H54 (cell line): ENCODE data around the gene AOAH.

Experiments
- DNase-seq: peaks from one replicate; pipeline ENCODE4 v3.0.0; 2011; ENCODE audit warnings: low spot score, mixed read lengths; ENCODE audit not compliant: insufficient read length
- FAIRE-seq: peaks from 3 replicates; lab custom pipeline; 2011; peaks lifted over from hg19 to GRCh38; lab: Jason Lieb, UNC
- POLR2A ChIP-seq: IDR thresholded peaks from 2 replicates; pipeline ENCODE4 v1.6.1; 2011; ENCODE audit warnings: low read depth, mild to moderate bottlenecking, low read length

AOAH gene

GRCh38 chr7:36547416-36547815, 176.9 kb downstream of the AOAH start:
- FAIRE-seq, result no peak
- no peak for DNase-seq
- TF ChIP-seq POLR2A, result no peak

DNA sequence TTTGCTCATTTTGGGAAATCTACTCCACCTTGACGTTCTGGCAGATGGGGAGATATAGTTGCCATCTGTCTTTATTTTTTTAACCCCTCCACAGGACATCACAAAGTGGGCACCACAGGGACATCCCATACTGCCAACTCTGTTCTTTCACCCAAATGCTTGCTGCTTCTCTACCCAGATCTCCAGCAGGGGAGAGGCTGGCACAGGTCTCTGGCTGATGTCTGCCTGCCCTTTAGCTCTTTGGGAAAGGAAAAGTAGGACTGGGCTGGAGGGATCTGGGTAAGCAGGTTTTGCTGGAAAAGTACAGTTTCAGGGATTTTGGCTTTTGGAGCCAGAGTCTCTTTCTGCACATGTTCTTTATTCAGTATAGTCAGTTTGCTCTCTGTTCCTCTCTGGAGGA, 178.0 kb downstream of the AOAH start:
- DNase-seq (no peak), FAIRE-seq (no peak)
- TF ChIP-seq POLR2A, result no peak

- FAIRE-seq (no peak), DNase-seq (no peak)
- no peak for TF ChIP-seq POLR2A
Measured at GRCh38 chr7:36545291-36545690, 179.0 kb downstream of the AOAH start.

- FAIRE-seq, result no peak
- no peak for TF ChIP-seq POLR2A
- DNase-seq, result no peak
Measured at GRCh38 chr7:36538126-36538525, 186.2 kb downstream of the AOAH start.

GRCh38 chr7:36535866-36536664, 188.2 kb downstream of the AOAH start:
- FAIRE-seq (peak; percentile 60), DNase-seq (peak; percentile 96)
- TF ChIP-seq POLR2A, result no peak; the same call in 1 of the 2 replicates

DNA sequence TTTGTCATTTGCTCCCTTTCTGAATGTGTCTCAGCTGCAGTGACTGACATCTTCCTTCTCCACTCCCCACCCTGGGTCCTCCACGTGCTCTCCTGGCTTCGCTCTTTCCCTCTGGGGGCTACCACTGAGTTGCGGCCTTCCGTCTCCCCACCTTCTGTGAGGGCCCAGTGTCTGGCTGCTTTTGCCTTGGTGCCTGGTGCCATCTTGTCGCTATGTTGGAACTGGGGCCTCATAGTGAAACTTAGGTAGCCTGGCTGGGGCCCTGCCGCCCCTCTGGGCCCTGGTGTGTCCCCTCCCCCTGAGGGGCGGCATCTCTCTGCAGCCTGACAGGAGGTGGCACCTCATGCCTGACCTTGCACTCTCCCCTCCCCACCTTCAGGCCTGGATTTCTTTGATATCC, 190.6 kb downstream of the AOAH start:
- FAIRE-seq (no peak), DNase-seq (no peak)
- no peak for TF ChIP-seq POLR2A

DNA sequence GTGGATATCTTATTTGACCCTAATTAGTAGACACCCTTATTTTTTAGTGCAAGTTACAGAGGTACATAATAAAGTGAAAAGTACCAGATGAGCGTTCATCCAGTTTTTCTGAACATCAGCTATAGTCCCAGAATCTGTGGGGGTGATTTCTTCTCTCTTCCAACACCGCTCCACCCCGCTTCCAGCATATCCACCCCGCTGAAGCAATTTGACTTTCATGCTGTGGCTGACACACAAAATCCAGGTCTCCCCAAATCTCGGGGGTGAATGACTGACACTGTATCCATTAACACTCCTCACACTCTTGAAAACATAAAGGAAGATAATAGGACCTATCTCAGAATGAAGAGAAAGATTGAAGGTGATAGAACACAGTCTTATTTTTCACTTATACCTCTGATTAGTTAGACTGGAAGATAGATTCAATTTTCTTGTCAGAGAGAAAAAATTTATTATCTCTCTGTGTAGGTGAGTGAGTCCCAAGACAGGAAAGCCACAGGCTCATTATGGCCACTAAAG, 191.3 kb downstream of the AOAH start:
- no peak for TF ChIP-seq POLR2A
- no peak for FAIRE-seq
- DNase-seq, result no peak

- no peak for TF ChIP-seq POLR2A
- DNase-seq, result no peak
- no peak for FAIRE-seq
Measured at GRCh38 chr7:36531951-36532350, 192.3 kb downstream of the AOAH start.

DNA sequence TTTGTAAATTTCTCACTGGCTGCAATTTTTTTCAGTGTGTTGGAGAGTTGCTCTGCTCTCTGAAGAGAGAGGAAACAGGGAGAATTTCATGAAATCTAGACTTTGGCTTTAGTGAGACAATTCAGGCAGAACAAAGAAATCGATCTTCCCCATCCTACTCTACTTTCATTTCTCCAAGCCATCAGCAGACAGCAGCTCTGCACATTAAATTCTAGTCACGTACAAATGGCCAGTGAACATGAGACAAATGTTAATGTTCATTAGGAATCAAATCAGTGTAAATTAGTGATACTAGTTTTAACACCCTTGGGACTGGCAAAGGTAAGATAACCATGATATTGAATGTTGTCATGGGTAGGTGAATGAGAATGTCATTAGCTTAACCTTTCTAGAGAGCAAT, 193.8 kb downstream of the AOAH start:
- DNase-seq (no peak), FAIRE-seq (no peak)
- TF ChIP-seq POLR2A, result no peak

DNA sequence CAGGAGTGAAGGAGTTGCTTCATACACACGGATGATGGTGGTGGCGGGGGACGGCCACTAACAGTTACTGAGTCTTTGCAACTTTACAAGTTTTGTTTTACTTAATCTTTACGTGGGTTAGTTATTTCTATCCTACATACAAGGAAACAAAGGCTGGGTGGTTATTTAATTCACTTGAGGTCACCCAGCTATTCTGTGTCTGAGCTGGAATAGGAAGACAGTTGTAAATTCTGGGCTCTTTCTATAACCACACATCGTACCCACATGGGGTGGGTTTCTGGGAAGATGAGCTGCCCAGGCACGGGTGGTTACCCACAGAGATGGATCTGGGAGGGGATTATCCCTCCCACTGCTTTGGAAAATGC, 196.8 kb downstream of the AOAH start:
- FAIRE-seq (no peak), DNase-seq (no peak)
- TF ChIP-seq POLR2A, result no peak

GRCh38 chr7:36526863-36527548, 197.3 kb downstream of the AOAH start:
- peak; percentile 82 for DNase-seq
- no peak for TF ChIP-seq POLR2A
- FAIRE-seq, result peak; percentile 97

GRCh38 chr7:36523371-36524101, 200.8 kb downstream of the AOAH start:
- FAIRE-seq (no peak), DNase-seq (no peak)
- no peak for TF ChIP-seq POLR2A

DNA sequence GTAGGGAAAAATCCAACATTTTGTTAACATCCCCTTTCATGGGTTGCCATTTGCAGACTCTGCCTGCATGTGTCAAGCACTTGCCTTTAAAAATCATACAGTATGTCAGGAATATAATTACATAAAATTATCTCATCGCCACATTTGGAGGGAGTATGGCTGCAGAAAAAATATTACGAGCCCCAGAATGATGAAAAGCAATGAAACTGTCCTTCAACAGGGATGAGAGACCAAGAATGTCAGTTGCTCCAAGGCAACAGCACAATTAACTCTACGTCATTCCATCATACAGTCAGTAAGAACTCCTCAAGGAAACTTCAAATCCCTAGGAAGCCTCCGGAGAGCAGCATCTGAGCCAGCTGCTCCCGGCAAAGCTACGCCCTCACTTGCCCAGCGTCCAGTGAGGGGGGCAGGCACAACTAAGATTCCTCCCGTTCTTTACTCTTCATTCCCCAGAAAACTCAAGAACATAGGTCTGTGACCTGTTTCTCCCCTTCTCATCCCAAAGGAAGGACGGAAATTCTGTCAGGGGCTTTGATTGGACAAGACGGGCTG, 201.8 kb downstream of the AOAH start:
- FAIRE-seq, result no peak
- TF ChIP-seq POLR2A, result no peak
- no peak for DNase-seq

DNA sequence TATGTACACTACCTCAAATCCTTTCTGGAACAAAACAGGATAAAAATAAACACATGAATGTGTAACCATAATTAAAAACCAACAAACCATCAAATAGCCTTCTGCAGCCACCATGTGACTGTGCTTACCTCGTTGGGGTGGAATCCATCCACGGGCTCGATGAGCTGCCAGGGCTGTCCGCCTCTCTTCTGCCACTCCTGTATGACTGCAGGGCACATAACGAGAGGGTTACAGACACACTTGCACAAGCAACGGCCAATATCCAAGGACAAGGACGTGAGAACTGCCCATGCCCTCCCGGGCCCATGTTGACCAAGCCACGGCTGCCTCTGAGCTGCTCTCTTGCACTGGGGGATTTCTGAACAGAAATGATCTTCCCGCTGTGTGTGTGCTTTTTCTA, 202.4 kb downstream of the AOAH start:
- no peak for TF ChIP-seq POLR2A
- DNase-seq (no peak), FAIRE-seq (no peak)
